Astrocyte (in vitro differentiated cells and primary cell): Measurements from ENCODE around the gene TRPV6. TPM values are rescaled to one million over a fixed set of nuclear protein-coding genes. Genes with fewer than 3 reads are reported as not detected.

Experiments
- DNase-seq: peaks from one replicate; pipeline ENCODE4 v3.0.0-alpha.2; 2010; ENCODE audit warnings: low read depth
- FAIRE-seq: peaks from 2 replicates; lab custom pipeline; 2011; peaks lifted over from hg19 to GRCh38; lab: Jason Lieb, UNC
- H2AFZ ChIP-seq: 2 replicates; pipeline ENCODE4 v1.6.0; 2012; ENCODE audit warnings: low read depth, low read length, inconsistent platforms
- H3K27ac ChIP-seq: 2 replicates; pipeline ENCODE4 v1.5.1; 2011; ENCODE audit warnings: low read depth, low read length, inconsistent platforms
- H3K27me3 ChIP-seq: 2 replicates; pipeline ENCODE4 v1.6.0; 2011; ENCODE audit warnings: low read length, inconsistent platforms; ENCODE audit not compliant: insufficient read depth
- H3K36me3 ChIP-seq: 2 replicates; pipeline ENCODE4 v1.5.1; 2011; ENCODE audit warnings: low read length, inconsistent platforms; ENCODE audit not compliant: insufficient read depth
- H3K4me1 ChIP-seq: 2 replicates; pipeline ENCODE4 v1.5.1; 2011; ENCODE audit warnings: low read length, inconsistent platforms; ENCODE audit not compliant: insufficient read depth
- H3K4me2 ChIP-seq: 2 replicates; pipeline ENCODE4 v1.6.0; 2012; ENCODE audit warnings: low read length, inconsistent platforms
- H3K4me3 ChIP-seq: 2 replicates; pipeline ENCODE4 v1.5.1; 2011; ENCODE audit warnings: low read depth, mild to moderate bottlenecking, low read length, inconsistent platforms; ENCODE audit not compliant: insufficient read depth
- H3K79me2 ChIP-seq: 2 replicates; pipeline ENCODE4 v1.6.0; 2012; ENCODE audit warnings: mild to moderate bottlenecking, low read length, inconsistent platforms; ENCODE audit not compliant: insufficient read depth
- H3K9ac ChIP-seq: 2 replicates; pipeline ENCODE4 v1.6.0; 2012; ENCODE audit warnings: mild to moderate bottlenecking, low read length, inconsistent platforms
- H3K9me3 ChIP-seq: 2 replicates; pipeline ENCODE4 v1.5.1; 2012; ENCODE audit warnings: low read depth, mild to moderate bottlenecking, low read length, inconsistent platforms; ENCODE audit not compliant: insufficient read depth
- H4K20me1 ChIP-seq: 2 replicates; pipeline ENCODE4 v1.6.0; 2012; ENCODE audit warnings: low read length, inconsistent platforms; ENCODE audit not compliant: insufficient read depth
- H3K27ac Mint-ChIP-seq: one replicate; pipeline ENCODE4 v1.8.0; 2021; ENCODE audit warnings: mild to moderate bottlenecking, mixed read lengths; ENCODE audit not compliant: unreplicated experiment
- H3K27me3 Mint-ChIP-seq: one replicate; pipeline ENCODE4 v1.8.0; 2021; ENCODE audit warnings: low read depth, mixed read lengths; ENCODE audit not compliant: unreplicated experiment
- H3K36me3 Mint-ChIP-seq: one replicate; pipeline ENCODE4 v1.8.0; 2021; ENCODE audit warnings: low read depth, mixed read lengths; ENCODE audit not compliant: unreplicated experiment
- H3K4me1 Mint-ChIP-seq: one replicate; pipeline ENCODE4 v1.8.0; 2021; ENCODE audit warnings: low read depth, mixed read lengths; ENCODE audit not compliant: unreplicated experiment
- H3K4me3 Mint-ChIP-seq: one replicate; pipeline ENCODE4 v1.8.0; 2021; ENCODE audit warnings: mild to moderate bottlenecking, moderate library complexity, mixed read lengths; ENCODE audit not compliant: unreplicated experiment
- H3K9me3 Mint-ChIP-seq: one replicate; pipeline ENCODE4 v1.8.0; 2021; ENCODE audit warnings: mild to moderate bottlenecking, mixed read lengths; ENCODE audit not compliant: unreplicated experiment
- EZH2 ChIP-seq: IDR thresholded peaks from 2 replicates; pipeline ENCODE4 v1.6.1; 2012; ENCODE audit warnings: mild to moderate bottlenecking, low read length, inconsistent platforms; ENCODE audit not compliant: insufficient read depth
- total RNA-seq: library from RNA; stranded (reverse); gene quantifications from 2 replicates; pipeline ENCODE4 v1.2.1, GENCODE V29; 2021
- TF ChIP-seq, protein P1 (sequence below): IDR thresholded peaks from 2 replicates; pipeline ENCODE4 v1.5.1; 2011; ENCODE audit warnings: low read depth, mild to moderate bottlenecking, inconsistent platforms, low read length, moderate library complexity; ENCODE audit not compliant: insufficient read depth

TRPV6 gene
- total RNA-seq, 1 donor from 2014 or later = 0.14 TPM

DNA sequence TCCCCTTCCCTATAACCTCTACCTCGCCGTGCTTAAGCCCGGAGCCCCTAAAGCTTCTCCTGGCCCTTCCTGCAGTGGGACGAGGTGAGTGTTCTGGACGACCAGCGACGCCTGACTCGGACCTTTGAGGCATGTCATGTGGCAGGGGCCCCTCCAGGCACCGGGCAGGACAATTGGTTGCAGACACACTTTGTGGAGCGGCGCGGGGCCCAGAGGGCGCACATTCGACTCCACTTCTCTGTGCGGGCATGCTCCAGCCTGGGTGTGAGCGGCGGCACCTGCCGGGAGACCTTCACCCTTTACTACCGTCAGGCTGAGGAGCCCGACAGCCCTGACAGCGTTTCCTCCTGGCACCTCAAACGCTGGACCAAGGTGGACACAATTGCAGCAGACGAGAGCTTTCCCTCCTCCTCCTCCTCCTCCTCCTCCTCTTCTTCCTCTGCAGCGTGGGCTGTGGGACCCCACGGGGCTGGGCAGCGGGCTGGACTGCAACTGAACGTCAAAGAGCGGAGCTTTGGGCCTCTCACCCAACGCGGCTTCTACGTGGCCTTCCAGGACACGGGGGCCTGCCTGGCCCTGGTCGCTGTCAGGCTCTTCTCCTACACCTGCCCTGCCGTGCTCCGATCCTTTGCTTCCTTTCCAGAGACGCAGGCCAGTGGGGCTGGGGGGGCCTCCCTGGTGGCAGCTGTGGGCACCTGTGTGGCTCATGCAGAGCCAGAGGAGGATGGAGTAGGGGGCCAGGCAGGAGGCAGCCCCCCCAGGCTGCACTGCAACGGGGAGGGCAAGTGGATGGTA is 21.5 kb downstream of the TRPV6 start:
- Histone ChIP-seq H4K20me1 (no peaks in the 10 kb centered on the region), H3K27me3 (no peaks in the 10 kb centered on the region), H3K36me3 (no peaks in the 10 kb centered on the region), H3K9ac (no peak overlapping the region), H3K4me1 (no peaks in the 10 kb centered on the region), H2AFZ (no peak overlapping the region), H3K27ac (no peak overlapping the region), H3K4me3 (no peak overlapping the region), H3K4me2 (no peak overlapping the region), H3K79me2 (no peaks in the 10 kb centered on the region), H3K9me3 (no peaks in the 10 kb centered on the region)
- H3K4me1 Mint-ChIP-seq = peaks cover 5% of the 10 kb centered on the region
- no peak overlapping the region for H3K4me3 Mint-ChIP-seq
- TF ChIP-seq, protein P1, sequence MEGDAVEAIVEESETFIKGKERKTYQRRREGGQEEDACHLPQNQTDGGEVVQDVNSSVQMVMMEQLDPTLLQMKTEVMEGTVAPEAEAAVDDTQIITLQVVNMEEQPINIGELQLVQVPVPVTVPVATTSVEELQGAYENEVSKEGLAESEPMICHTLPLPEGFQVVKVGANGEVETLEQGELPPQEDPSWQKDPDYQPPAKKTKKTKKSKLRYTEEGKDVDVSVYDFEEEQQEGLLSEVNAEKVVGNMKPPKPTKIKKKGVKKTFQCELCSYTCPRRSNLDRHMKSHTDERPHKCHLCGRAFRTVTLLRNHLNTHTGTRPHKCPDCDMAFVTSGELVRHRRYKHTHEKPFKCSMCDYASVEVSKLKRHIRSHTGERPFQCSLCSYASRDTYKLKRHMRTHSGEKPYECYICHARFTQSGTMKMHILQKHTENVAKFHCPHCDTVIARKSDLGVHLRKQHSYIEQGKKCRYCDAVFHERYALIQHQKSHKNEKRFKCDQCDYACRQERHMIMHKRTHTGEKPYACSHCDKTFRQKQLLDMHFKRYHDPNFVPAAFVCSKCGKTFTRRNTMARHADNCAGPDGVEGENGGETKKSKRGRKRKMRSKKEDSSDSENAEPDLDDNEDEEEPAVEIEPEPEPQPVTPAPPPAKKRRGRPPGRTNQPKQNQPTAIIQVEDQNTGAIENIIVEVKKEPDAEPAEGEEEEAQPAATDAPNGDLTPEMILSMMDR = no peak
- TF ChIP-seq EZH2 = no peak
- no peak for FAIRE-seq
- H3K27me3 Mint-ChIP-seq = peaks cover 23% of the 10 kb centered on the region
- no peaks in the 10 kb centered on the region for H3K36me3 Mint-ChIP-seq
- no peaks in the 10 kb centered on the region for H3K9me3 Mint-ChIP-seq
- H3K27ac Mint-ChIP-seq = no peak overlapping the region
- no peak for DNase-seq

DNA sequence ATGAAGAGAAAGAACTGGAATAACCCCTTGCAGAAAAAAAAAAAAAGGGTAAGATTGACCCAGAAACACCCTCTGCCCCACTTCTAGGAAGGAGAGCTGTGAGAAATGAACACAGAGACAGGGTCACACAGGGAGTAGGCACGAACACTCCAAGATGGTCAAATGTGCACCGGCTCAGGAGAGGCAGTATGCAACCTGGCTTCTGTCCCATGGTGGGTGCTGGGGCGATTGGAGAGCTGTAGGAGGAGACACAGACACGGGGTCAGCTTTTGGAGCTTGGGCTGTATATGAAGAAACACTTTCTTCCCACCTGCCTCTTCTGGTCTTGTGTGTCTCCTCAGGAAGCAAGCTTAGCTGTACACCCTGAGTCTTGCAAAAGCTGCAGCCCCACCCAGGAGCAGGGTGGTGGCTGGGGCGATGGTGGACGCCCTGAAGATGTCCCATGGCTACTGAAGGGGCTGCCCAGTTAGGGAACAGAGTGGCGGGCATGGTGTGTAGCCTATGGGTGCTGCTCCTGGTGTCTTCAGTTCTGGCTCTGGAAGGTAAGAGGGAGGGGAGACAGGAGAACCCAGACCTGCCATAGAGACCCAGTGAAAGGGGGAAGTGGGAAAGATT is 22.7 kb downstream of the TRPV6 start:
- H3K9me3 Mint-ChIP-seq = no peaks in the 10 kb centered on the region
- H3K4me1 Mint-ChIP-seq = peaks cover 5% of the 10 kb centered on the region
- H3K27me3 Mint-ChIP-seq = peaks cover 23% of the 10 kb centered on the region
- no peak overlapping the region for H3K4me3 Mint-ChIP-seq
- H3K36me3 Mint-ChIP-seq = no peaks in the 10 kb centered on the region
- H3K9me3 ChIP-seq = no peaks in the 10 kb centered on the region
- H3K27me3 ChIP-seq = no peaks in the 10 kb centered on the region
- H3K36me3 ChIP-seq = no peaks in the 10 kb centered on the region
- DNase-seq (no peak), FAIRE-seq (no peak)
- no peak overlapping the region for H3K4me3 ChIP-seq
- H3K4me1 ChIP-seq = no peaks in the 10 kb centered on the region
- no peaks in the 10 kb centered on the region for H3K79me2 ChIP-seq
- no peak overlapping the region for H3K27ac ChIP-seq
- TF ChIP-seq, protein P1 = no peak
- TF ChIP-seq EZH2 = no peak
- no peak overlapping the region for H2AFZ ChIP-seq
- H3K27ac Mint-ChIP-seq = no peak overlapping the region
- no peaks in the 10 kb centered on the region for H4K20me1 ChIP-seq
- no peak overlapping the region for H3K4me2 ChIP-seq
- H3K9ac ChIP-seq = no peak overlapping the region

DNA sequence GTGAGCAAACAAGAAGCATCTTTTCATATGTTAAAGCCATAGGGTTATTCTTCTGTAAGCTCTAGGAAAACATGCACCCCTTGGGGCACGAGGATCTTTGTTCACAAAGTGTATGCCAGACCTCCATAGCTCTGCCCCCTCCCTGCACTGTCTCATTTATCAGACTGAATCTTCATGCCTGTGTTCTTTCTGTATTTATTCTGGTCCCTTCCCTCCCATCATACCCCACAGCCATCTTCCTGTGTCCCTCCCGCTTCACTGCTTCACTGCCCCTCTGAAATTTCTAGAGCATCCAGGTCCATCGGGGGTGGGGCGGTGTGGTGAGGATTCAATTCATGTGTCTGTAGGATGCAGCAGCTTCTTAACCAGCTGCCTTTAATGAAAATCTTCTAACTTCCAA is 23.2 kb downstream of the TRPV6 start:
- no peak overlapping the region for H3K27ac Mint-ChIP-seq
- Histone ChIP-seq H4K20me1 (no peaks in the 10 kb centered on the region), H3K4me1 (no peaks in the 10 kb centered on the region), H3K79me2 (no peaks in the 10 kb centered on the region), H3K9ac (no peak overlapping the region), H3K9me3 (no peaks in the 10 kb centered on the region), H3K27me3 (no peaks in the 10 kb centered on the region), H3K4me3 (no peak overlapping the region), H3K27ac (no peak overlapping the region), H2AFZ (no peak overlapping the region), H3K4me2 (no peak overlapping the region), H3K36me3 (no peaks in the 10 kb centered on the region)
- no peak for DNase-seq
- no peak for FAIRE-seq
- no peaks in the 10 kb centered on the region for H3K9me3 Mint-ChIP-seq
- peaks cover 23% of the 10 kb centered on the region for H3K27me3 Mint-ChIP-seq
- H3K4me1 Mint-ChIP-seq = peaks cover 5% of the 10 kb centered on the region
- H3K36me3 Mint-ChIP-seq = no peaks in the 10 kb centered on the region
- H3K4me3 Mint-ChIP-seq = no peak overlapping the region
- TF ChIP-seq, protein P1 = no peak
- no peak for TF ChIP-seq EZH2
